ENCODE results near the gene APOE. TPM values are rescaled to one million over a fixed set of nuclear protein-coding genes. Genes with fewer than 3 reads are reported as not detected.

The APOE gene
- total and polyA plus RNA-seq, 2 experiments from 2014 or later = 1,133 to 1,438 TPM

GRCh38 chr19:44891016-44891882 lies 14.3 kb upstream of the APOE start, which contains the start of gene TOMM40:
Gene TOMM40 (plus strand): TSS chr19:44891254. CDS start chr19:44891416, 162 bp downstream.
- H2AFZ ChIP-seq = no peak within 1 kb of the TSS
- TF ChIP-seq POLR2AphosphoS5 (IDR thresholded peaks at IDR 0.05; ENCODE audit: low read depth) (peak; percentile 50; the same call in 1 of the 2 replicates), CREB1 (CRISPR knock-in tag; IDR thresholded peaks at IDR 0.05; ENCODE audit: low read depth) (peak; percentile 26), JUNB (IDR thresholded peaks at IDR 0.05; ENCODE audit: unreplicated experiment) (no peak), ZNF462 (CRISPR knock-in tag; IDR thresholded peaks at IDR 0.05) (no peak)
- ATAC-seq = peak; percentile 69

More at GRCh38 chr19:44891016-44891882, 14.3 kb upstream of the APOE start, which contains the start of gene TOMM40:
- Mint-ChIP-seq H3K27ac (peak within 1 kb of the TSS; percentile 96), H3K4me1 (peaks cover 22% of the 10 kb centered on the region), H3K27me3 (ENCODE audit: insufficient read depth, low read depth, poor library complexity) (peaks cover 24% of the 10 kb centered on the region), H3K4me3 (peak within 1 kb of the TSS; percentile 95), H3K9me3 (peaks cover 3% of the 10 kb centered on the region; the same call in 2 of the 3 replicates), H3K36me3 (ENCODE audit: low read depth) (peaks cover 75% of the 10 kb centered on the region)
- peaks cover 36% of the 10 kb centered on the region for H3K36me3 ChIP-seq (ENCODE audit: insufficient read depth)
- H3K4me2 ChIP-seq = peak within 1 kb of the TSS; percentile 100
- peak; percentile 81 for DNase-seq (ENCODE audit: low spot score)
- H3K4me3 ChIP-seq = peak within 1 kb of the TSS; percentile 98
- H3K27ac ChIP-seq (ENCODE audit: low read depth) = peak within 1 kb of the TSS; percentile 90
- H3K79me2 ChIP-seq (replicated peaks; ENCODE audit: insufficient read depth) = peaks cover 36% of the 10 kb centered on the region
- no peaks in the 10 kb centered on the region for H3K27me3 ChIP-seq (ENCODE audit: insufficient read depth)
- peaks cover 33% of the 10 kb centered on the region for H4K20me1 ChIP-seq (replicated peaks; ENCODE audit: insufficient read depth)
- H3K4me1 ChIP-seq (ENCODE audit: insufficient read depth) = peaks cover 9% of the 10 kb centered on the region; the same call in 1 of the 2 replicates
- H3F3A ChIP-seq (replicated peaks; ENCODE audit: low read depth) = peaks cover 27% of the 10 kb centered on the region
- H3K9me2 ChIP-seq (ENCODE audit: insufficient read depth) = no peaks in the 10 kb centered on the region

Measured in GM23338 (cell line).